GM12878 (cell line): Measurements from ENCODE around the gene PPHLN1. TPM values are rescaled to one million over a fixed set of nuclear protein-coding genes. Genes with fewer than 3 reads are reported as not detected.

Source experiments
- ATAC-seq: fragments of 200-7000 bp; cut with Tn5 transposase; 3 replicates; pipeline ENCODE4 v1.9.1; 2020; ENCODE audit warnings: mild to moderate bottlenecking, moderate library complexity
- BruUV-seq: library from RNA; stranded (reverse); fragments of 400-500 nt; replicated peaks from 2 replicates; lab custom pipeline; 2021; lab: Mats Ljungman, UMichigan
- CTCF ChIA-PET: fragments of 300-600 bp; sonication (Branson Sonifier 250); formaldehyde crosslinking; extraction: SDS; loops from one replicate; lab custom pipeline; 2021; ENCODE audit warnings: inconsistent platforms; lab: Yijun Ruan, JAX
- POLR2A ChIA-PET: fragments of 350-600 bp; formaldehyde crosslinking; extraction: SDS; loops from one replicate; lab custom pipeline; 2021; ENCODE audit warnings: inconsistent platforms; lab: Charles Lee
- RAD21 ChIA-PET: fragments of 300-600 bp; sonication (Branson Sonifier 250); formaldehyde crosslinking; loops from one replicate; lab custom pipeline; 2023; ENCODE audit warnings: antibody characterized with exemption; ENCODE audit not compliant: unreplicated experiment; lab: Charles Lee
- SMC1A ChIA-PET: fragments of 300-600 bp; sonication (Branson Sonifier 250); formaldehyde crosslinking; loops from one replicate; lab custom pipeline; 2023; ENCODE audit not compliant: unreplicated experiment, uncharacterized antibody; lab: Charles Lee
- DNase-seq: peaks from one replicate; pipeline ENCODE4 v3.0.0-alpha.2; 2011; ENCODE audit warnings: low read depth, low spot score
- FAIRE-seq: peaks from 3 replicates; lab custom pipeline; 2011; peaks lifted over from hg19 to GRCh38; lab: Jason Lieb, UNC
- H2AFZ ChIP-seq: 2 replicates; pipeline ENCODE4 v1.6.0; 2011; ENCODE audit warnings: low read depth, low read length, control low read depth; ENCODE audit not compliant: control insufficient read depth
- H3K27ac ChIP-seq: 2 replicates; pipeline ENCODE4 v1.5.1; 2011; ENCODE audit warnings: control low read depth; ENCODE audit not compliant: control insufficient read depth, insufficient read depth
- H3K27me3 ChIP-seq, 2 experiments: replicated peaks in 1 of 2; 2 replicates each; pipeline versions ENCODE4 v1.6.0 to v1.6.1; 2011; ENCODE audit warnings: low read length in 1 of 2; ENCODE audit not compliant: control insufficient read depth in 2 of 2, insufficient read depth in 2 of 2
- H3K36me3 ChIP-seq, 2 experiments: 2 replicates each; pipeline ENCODE4 v1.5.1; 2011; ENCODE audit warnings: low read length in 1 of 2; ENCODE audit not compliant: control insufficient read depth in 2 of 2, insufficient read depth in 2 of 2
- H3K4me1 ChIP-seq: 2 replicates; pipeline ENCODE4 v1.6.1; 2011; ENCODE audit warnings: mild to moderate bottlenecking, low read length, moderate library complexity, mixed read lengths; ENCODE audit not compliant: control insufficient read depth, insufficient read depth
- H3K4me2 ChIP-seq: 2 replicates; pipeline ENCODE4 v1.6.0; 2011; ENCODE audit warnings: control low read depth; ENCODE audit not compliant: control insufficient read depth, insufficient read depth
- H3K4me3 ChIP-seq: fragments of 200-600 bp; sonication (generic); 2 replicates; pipeline ENCODE4 v1.5.1; 2016
- H3K79me2 ChIP-seq: 2 replicates; pipeline ENCODE4 v1.6.0; 2011; ENCODE audit warnings: low read length; ENCODE audit not compliant: control insufficient read depth, insufficient read depth
- H3K9ac ChIP-seq: 2 replicates; pipeline ENCODE4 v1.8.0; 2011; ENCODE audit warnings: low read length, control low read depth, mixed read lengths; ENCODE audit not compliant: control insufficient read depth, insufficient read depth
- H3K9me3 ChIP-seq: replicated peaks from 3 replicates; pipeline ENCODE4 v1.5.1; 2011; ENCODE audit warnings: mild to moderate bottlenecking, low read length; ENCODE audit not compliant: control insufficient read depth, insufficient read depth
- H4K20me1 ChIP-seq: 2 replicates; pipeline ENCODE4 v1.6.0; 2011; ENCODE audit not compliant: control insufficient read depth, insufficient read depth
- CEBPZ ChIP-seq: fragments of 150-350 bp; IDR thresholded peaks from 2 replicates; pipeline ENCODE4 v1.6.1; 2016; ENCODE audit warnings: low read depth, low read length
- EZH2 ChIP-seq: IDR thresholded peaks from 2 replicates; pipeline ENCODE4 v1.6.1; 2012; ENCODE audit warnings: low read depth, mild to moderate bottlenecking, control low read depth, inconsistent platforms, low read length, borderline replicate concordance; ENCODE audit not compliant: control insufficient read depth
- GATAD2B ChIP-seq: fragments of 450-650 bp; conservative IDR thresholded peaks from 2 replicates; pipeline ENCODE4 v1.6.1; 2017; ENCODE audit warnings: low read depth, mild to moderate bottlenecking, moderate library complexity
- IRF4 ChIP-seq: IDR thresholded peaks from 2 replicates; pipeline ENCODE4 v1.6.1; 2011; ENCODE audit warnings: low read depth, low read length
- KLF5 ChIP-seq: fragments of 450-650 bp; IDR thresholded peaks from 2 replicates; pipeline ENCODE4 v1.6.1; 2014; ENCODE audit warnings: mild to moderate bottlenecking; ENCODE audit not compliant: partially characterized antibody
- MXI1 ChIP-seq: fragments of 150-350 bp; IDR thresholded peaks from 2 replicates; pipeline ENCODE4 v1.6.1; 2011; ENCODE audit warnings: low read depth, mild to moderate bottlenecking, inconsistent platforms, low read length, improper control_type of control experiment
- RBBP5 ChIP-seq: fragments of 200-600 bp; sonication (generic); conservative IDR thresholded peaks from 2 replicates; pipeline ENCODE4 v1.6.1; 2016
- SPI1 ChIP-seq: IDR thresholded peaks from 2 replicates; pipeline ENCODE4 v1.6.1; 2011; ENCODE audit warnings: low read depth, mild to moderate bottlenecking, low read length, moderate library complexity, borderline replicate concordance; ENCODE audit not compliant: insufficient read depth
- SUPT20H ChIP-seq: IDR thresholded peaks from 2 replicates; pipeline ENCODE4 v1.6.1; 2011; ENCODE audit warnings: low read depth, mild to moderate bottlenecking, low read length, moderate library complexity, borderline replicate concordance; ENCODE audit not compliant: control insufficient read depth
- ZNF274 ChIP-seq: IDR thresholded peaks from one replicate; pipeline ENCODE4 v1.8.0; 2011; ENCODE audit not compliant: insufficient read length, insufficient read depth
- ZNF384 ChIP-seq: IDR thresholded peaks from 2 replicates; pipeline ENCODE4 v1.6.1; 2012; ENCODE audit warnings: low read depth, mild to moderate bottlenecking, low read length, improper control_type of control experiment, borderline replicate concordance
- WGBS: methylation state at CpG from one replicate; pipeline ENCODE4 v1.1.6; 2016; ENCODE audit warnings: low lambda C conversion rate; ENCODE audit not compliant: insufficient replicate concordance, insufficient coverage; ENCODE audit errors: missing lambda C conversion rate; 5-methylcytosine and 5-hydroxymethylcytosine counted together
- in situ Hi-C: fragments of 300-500 bp; cut with MboI; formaldehyde crosslinking; loops from 9 replicates; pipeline ENCODE4 v1.14.3; 2018; ENCODE audit warnings: mixed read lengths
- intact Hi-C: fragments of 100-400 bp; cut with micrococcal nuclease; formaldehyde crosslinking; loops from one replicate; pipeline ENCODE4 v1.14.2; 2022; ENCODE audit not compliant: unreplicated experiment
- polyA plus RNA-seq, 11 experiments: library from polyadenylated mRNA; depleted of rRNA in 4 of 11; unstranded in 6 of 11; stranded (reverse) in 5 of 11; fragments of >200 nt; fragmentation: Nextera tagmentation in 4 of 11; fragmentation: Illumina TruSeq in 1 of 11; extraction: Ambion mirVana in 4 of 11; extraction: Trizol in 1 of 11; gene quantifications; 1 replicate in 1 of 11; 2 replicates in 10 of 11; pipeline versions ENCODE4 v1.2.1 to v1.2.3, GENCODE V29; 2011 to 2016; ENCODE audit warnings: inconsistent platforms in 2 of 11, missing spikeins in 2 of 11, low read depth in 1 of 11
- total RNA-seq, 4 experiments: library from RNA; depleted of rRNA in 3 of 4; stranded (reverse); fragments of >200 nt in 3 of 4; fragmentation: Illumina TruSeq in 1 of 4; extraction: Trizol in 1 of 4; gene quantifications; 2 replicates each; pipeline versions ENCODE4 v1.2.1 to v1.2.3, GENCODE V29; 2013 to 2021
- TF ChIP-seq, protein P1 (sequence below): fragments of 450-650 bp; IDR thresholded peaks from 2 replicates; pipeline ENCODE4 v1.6.1; 2017; ENCODE audit warnings: antibody characterized with exemption, mild to moderate bottlenecking, moderate library complexity
- TF ChIP-seq, protein P2 (sequence below): fragments of 450-650 bp; IDR thresholded peaks from 2 replicates; pipeline ENCODE4 v1.6.1; 2017; ENCODE audit warnings: borderline replicate concordance
- TF ChIP-seq, protein P3 (sequence below): fragments of 450-650 bp; IDR thresholded peaks from 2 replicates; pipeline ENCODE4 v1.6.1; 2018; ENCODE audit warnings: borderline replicate concordance, mild to moderate bottlenecking; ENCODE audit not compliant: partially characterized antibody

Gene PPHLN1
- total and polyA plus RNA-seq, 10 of the 15 experiments (the other 5 are each of a cell fraction or from before 2014, with no cell fraction given), result 73.6 to 117 (median 92.1) TPM

GRCh38 chr12:42288544-42288943, 37.4 kb upstream of the PPHLN1 start:
- H3K27me3 ChIP-seq, result no peaks in the 10 kb centered on the region
- BruUV-seq, result no TSS peak
- TF ChIP-seq MXI1 (no peak), ZNF274 (no peak), RBBP5 (no peak), KLF5 (no peak), ZNF384 (no peak), GATAD2B (no peak), EZH2 (no peak), SPI1 (no peak), SUPT20H (no peak), IRF4 (no peak), CEBPZ (no peak)
- TF ChIP-seq, protein P1, sequence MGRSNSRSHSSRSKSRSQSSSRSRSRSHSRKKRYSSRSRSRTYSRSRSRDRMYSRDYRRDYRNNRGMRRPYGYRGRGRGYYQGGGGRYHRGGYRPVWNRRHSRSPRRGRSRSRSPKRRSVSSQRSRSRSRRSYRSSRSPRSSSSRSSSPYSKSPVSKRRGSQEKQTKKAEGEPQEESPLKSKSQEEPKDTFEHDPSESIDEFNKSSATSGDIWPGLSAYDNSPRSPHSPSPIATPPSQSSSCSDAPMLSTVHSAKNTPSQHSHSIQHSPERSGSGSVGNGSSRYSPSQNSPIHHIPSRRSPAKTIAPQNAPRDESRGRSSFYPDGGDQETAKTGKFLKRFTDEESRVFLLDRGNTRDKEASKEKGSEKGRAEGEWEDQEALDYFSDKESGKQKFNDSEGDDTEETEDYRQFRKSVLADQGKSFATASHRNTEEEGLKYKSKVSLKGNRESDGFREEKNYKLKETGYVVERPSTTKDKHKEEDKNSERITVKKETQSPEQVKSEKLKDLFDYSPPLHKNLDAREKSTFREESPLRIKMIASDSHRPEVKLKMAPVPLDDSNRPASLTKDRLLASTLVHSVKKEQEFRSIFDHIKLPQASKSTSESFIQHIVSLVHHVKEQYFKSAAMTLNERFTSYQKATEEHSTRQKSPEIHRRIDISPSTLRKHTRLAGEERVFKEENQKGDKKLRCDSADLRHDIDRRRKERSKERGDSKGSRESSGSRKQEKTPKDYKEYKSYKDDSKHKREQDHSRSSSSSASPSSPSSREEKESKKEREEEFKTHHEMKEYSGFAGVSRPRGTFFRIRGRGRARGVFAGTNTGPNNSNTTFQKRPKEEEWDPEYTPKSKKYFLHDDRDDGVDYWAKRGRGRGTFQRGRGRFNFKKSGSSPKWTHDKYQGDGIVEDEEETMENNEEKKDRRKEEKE, result no peak
- TF ChIP-seq, protein P2, sequence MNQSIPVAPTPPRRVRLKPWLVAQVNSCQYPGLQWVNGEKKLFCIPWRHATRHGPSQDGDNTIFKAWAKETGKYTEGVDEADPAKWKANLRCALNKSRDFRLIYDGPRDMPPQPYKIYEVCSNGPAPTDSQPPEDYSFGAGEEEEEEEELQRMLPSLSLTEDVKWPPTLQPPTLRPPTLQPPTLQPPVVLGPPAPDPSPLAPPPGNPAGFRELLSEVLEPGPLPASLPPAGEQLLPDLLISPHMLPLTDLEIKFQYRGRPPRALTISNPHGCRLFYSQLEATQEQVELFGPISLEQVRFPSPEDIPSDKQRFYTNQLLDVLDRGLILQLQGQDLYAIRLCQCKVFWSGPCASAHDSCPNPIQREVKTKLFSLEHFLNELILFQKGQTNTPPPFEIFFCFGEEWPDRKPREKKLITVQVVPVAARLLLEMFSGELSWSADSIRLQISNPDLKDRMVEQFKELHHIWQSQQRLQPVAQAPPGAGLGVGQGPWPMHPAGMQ, result no peak
- TF ChIP-seq, protein P3, sequence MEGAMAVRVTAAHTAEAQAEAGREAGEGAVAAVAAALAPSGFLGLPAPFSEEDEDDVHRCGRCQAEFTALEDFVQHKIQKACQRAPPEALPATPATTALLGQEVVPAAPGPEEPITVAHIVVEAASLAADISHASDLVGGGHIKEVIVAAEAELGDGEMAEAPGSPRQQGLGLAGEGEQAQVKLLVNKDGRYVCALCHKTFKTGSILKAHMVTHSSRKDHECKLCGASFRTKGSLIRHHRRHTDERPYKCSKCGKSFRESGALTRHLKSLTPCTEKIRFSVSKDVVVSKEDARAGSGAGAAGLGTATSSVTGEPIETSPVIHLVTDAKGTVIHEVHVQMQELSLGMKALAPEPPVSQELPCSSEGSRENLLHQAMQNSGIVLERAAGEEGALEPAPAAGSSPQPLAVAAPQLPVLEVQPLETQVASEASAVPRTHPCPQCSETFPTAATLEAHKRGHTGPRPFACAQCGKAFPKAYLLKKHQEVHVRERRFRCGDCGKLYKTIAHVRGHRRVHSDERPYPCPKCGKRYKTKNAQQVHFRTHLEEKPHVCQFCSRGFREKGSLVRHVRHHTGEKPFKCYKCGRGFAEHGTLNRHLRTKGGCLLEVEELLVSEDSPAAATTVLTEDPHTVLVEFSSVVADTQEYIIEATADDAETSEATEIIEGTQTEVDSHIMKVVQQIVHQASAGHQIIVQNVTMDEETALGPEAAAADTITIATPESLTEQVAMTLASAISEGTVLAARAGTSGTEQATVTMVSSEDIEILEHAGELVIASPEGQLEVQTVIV, result no peak

More at GRCh38 chr12:42288544-42288943, 37.4 kb upstream of the PPHLN1 start:
- POLR2A ChIA-PET, result no interaction called here
- Histone ChIP-seq H3K36me3 (no peaks in the 10 kb centered on the region), H3K4me2 (no peak overlapping the region), H2AFZ (no peak overlapping the region), H3K9ac (no peak overlapping the region), H3K4me3 (no peak overlapping the region), H3K4me1 (peaks cover 3% of the 10 kb centered on the region; the same call in 1 of the 2 replicates), H3K79me2 (no peaks in the 10 kb centered on the region), H3K9me3 (no peaks in the 10 kb centered on the region), H4K20me1 (no peaks in the 10 kb centered on the region), H3K27ac (no peak overlapping the region)
- DNase-seq, result no peak
- in situ Hi-C loops, result no loop called here
- SMC1A ChIA-PET, result no interaction called here
- intact Hi-C loops, result no loop called here
- no peak for FAIRE-seq
- WGBS, result 56% methylated on average over 9 of the region's 9 CpGs
- CTCF ChIA-PET, result no interaction called here
- RAD21 ChIA-PET, result no interaction called here
- no peak for ATAC-seq
